NCI-H1436 treated with DMSO at 0.1 percent for 48 hours (cell line): ENCODE results near the gene OFD1.

ENCODE experiments used
- DNase-seq: peaks from one replicate; lab custom pipeline; 2025; lab: John Stamatoyannopoulos, UW

OFD1 gene

GRCh38 chrX:13734278-13735172 lies at the start of gene OFD1, which contains the start of gene TRAPPC2:
OFD1 (plus strand) TSS chrX:13734748; CDS start chrX:13735072, 324 bp downstream.
TRAPPC2 (minus strand) TSS chrX:13734620; CDS start chrX:13719963, 14,657 bp downstream.
- peak; percentile 65 for DNase-seq

GRCh38 chrX:13685126-13685763 lies 49.3 kb upstream of the OFD1 start:
- no peak for DNase-seq

- DNase-seq = no peak
Measured at GRCh38 chrX:13687203-13687602, 47.3 kb upstream of the OFD1 start.

GRCh38 chrX:13688384-13688957 lies 46.1 kb upstream of the OFD1 start:
- no peak for DNase-seq

GRCh38 chrX:13688958-13689740 lies 45.4 kb upstream of the OFD1 start, which contains the start of gene RAB9A:
RAB9A (plus strand) TSS chrX:13689128; CDS start chrX:13708747, 19,619 bp downstream.
- DNase-seq = peak; percentile 5

- no peak for DNase-seq
Measured at GRCh38 chrX:13689741-13690211, 44.8 kb upstream of the OFD1 start.

GRCh38 chrX:13690836-13691235 lies 43.7 kb upstream of the OFD1 start:
- no peak for DNase-seq

- no peak for DNase-seq
Measured at GRCh38 chrX:13691841-13692371, 42.6 kb upstream of the OFD1 start.

- no peak for DNase-seq
Measured at GRCh38 chrX:13692771-13693231, 41.7 kb upstream of the OFD1 start.

GRCh38 chrX:13693341-13693961 lies 41.1 kb upstream of the OFD1 start:
- DNase-seq = no peak

- no peak for DNase-seq
Measured at GRCh38 chrX:13694359-13694758, 40.2 kb upstream of the OFD1 start.

- no peak for DNase-seq
Measured at GRCh38 chrX:13694983-13695382, 39.6 kb upstream of the OFD1 start.

GRCh38 chrX:13695601-13696115 lies 38.9 kb upstream of the OFD1 start:
- no peak for DNase-seq

GRCh38 chrX:13697455-13697854 lies 37.1 kb upstream of the OFD1 start:
- DNase-seq = no peak

- DNase-seq = no peak
Measured at GRCh38 chrX:13697976-13698375, 36.6 kb upstream of the OFD1 start.

GRCh38 chrX:13698432-13698831 lies 36.1 kb upstream of the OFD1 start:
- DNase-seq = no peak

GRCh38 chrX:13699183-13699826 lies 35.2 kb upstream of the OFD1 start:
- DNase-seq = no peak

- DNase-seq = no peak
Measured at GRCh38 chrX:13700380-13700779, 34.2 kb upstream of the OFD1 start.

- DNase-seq = no peak
Measured at GRCh38 chrX:13702111-13702789, 32.3 kb upstream of the OFD1 start.

- no peak for DNase-seq
Measured at GRCh38 chrX:13703135-13703534, 31.4 kb upstream of the OFD1 start.
